Measurements from ENCODE around the gene ADAM12. TPM values are rescaled to one million over a fixed set of nuclear protein-coding genes. Genes with fewer than 3 reads are reported as not detected.

ADAM12 gene
- total and polyA plus RNA-seq, 2 of the 13 experiments (the other 11 are each of a cell fraction or from before 2014, with no cell fraction given) = not detected

- no peak for TF ChIP-seq RFX5 (IDR thresholded peaks at IDR 0.05; ENCODE audit: low read depth, low read length)
- TF ChIP-seq ZNF678 (CRISPR knock-in tag; IDR thresholded peaks at IDR 0.05) = no peak
- no peak for TF ChIP-seq TAF15 (IDR thresholded peaks at IDR 0.05; ENCODE audit: low read depth, low read length, poor library complexity, severe bottlenecking)
- no peak for TF ChIP-seq ZBTB40 (IDR thresholded peaks at IDR 0.05)
- no peak for TF ChIP-seq ZBTB40 (CRISPR knock-in tag; IDR thresholded peaks at IDR 0.05)
- no peak for TF ChIP-seq SOX13 (IDR thresholded peaks at IDR 0.05)
- TF ChIP-seq SOX13 (CRISPR knock-in tag; conservative IDR thresholded peaks at IDR 0.05 in 1 of 2, IDR thresholded peaks at IDR 0.05 in 1 of 2) = no peak
- TF ChIP-seq, protein P1, sequence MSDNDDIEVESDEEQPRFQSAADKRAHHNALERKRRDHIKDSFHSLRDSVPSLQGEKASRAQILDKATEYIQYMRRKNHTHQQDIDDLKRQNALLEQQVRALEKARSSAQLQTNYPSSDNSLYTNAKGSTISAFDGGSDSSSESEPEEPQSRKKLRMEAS (IDR thresholded peaks at IDR 0.05) = no peak
- TF ChIP-seq, protein P2, sequence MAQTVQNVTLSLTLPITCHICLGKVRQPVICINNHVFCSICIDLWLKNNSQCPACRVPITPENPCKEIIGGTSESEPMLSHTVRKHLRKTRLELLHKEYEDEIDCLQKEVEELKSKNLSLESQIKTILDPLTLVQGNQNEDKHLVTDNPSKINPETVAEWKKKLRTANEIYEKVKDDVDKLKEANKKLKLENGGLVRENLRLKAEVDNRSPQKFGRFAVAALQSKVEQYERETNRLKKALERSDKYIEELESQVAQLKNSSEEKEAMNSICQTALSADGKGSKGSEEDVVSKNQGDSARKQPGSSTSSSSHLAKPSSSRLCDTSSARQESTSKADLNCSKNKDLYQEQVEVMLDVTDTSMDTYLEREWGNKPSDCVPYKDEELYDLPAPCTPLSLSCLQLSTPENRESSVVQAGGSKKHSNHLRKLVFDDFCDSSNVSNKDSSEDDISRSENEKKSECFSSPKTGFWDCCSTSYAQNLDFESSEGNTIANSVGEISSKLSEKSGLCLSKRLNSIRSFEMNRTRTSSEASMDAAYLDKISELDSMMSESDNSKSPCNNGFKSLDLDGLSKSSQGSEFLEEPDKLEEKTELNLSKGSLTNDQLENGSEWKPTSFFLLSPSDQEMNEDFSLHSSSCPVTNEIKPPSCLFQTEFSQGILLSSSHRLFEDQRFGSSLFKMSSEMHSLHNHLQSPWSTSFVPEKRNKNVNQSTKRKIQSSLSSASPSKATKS (CRISPR knock-in tag; IDR thresholded peaks at IDR 0.05) = no peak
Observed at GRCh38 chr10:126124668-126125349, 263.5 kb downstream of the ADAM12 start (continued).
